Neuronal stem cell (in vitro differentiated cells): ENCODE measurements around the gene CBX3.
"Not testable (repeated sequence)": the region's sequence is repeated elsewhere in the genome, so short reads cannot be mapped to it uniquely, and the experiment has no call there.

Experiments used
- DNase-seq: peaks from one replicate; pipeline ENCODE4 v3.0.0-alpha.2; 2013; ENCODE audit warnings: low spot score
- H2AFZ ChIP-seq: one replicate; pipeline ENCODE4 v1.6.1; 2013; ENCODE audit warnings: mild to moderate bottlenecking, low read length, inconsistent platforms
- H2AK5ac ChIP-seq: 2 replicates; pipeline ENCODE4 v1.6.1; 2013; ENCODE audit warnings: low read depth, mild to moderate bottlenecking, inconsistent platforms, low read length, moderate library complexity, mixed read lengths
- H2BK120ac ChIP-seq: 2 replicates; pipeline ENCODE4 v1.6.1; 2013; ENCODE audit warnings: low read depth, mild to moderate bottlenecking, inconsistent platforms, low read length, moderate library complexity, mixed read lengths
- H2BK12ac ChIP-seq: one replicate; pipeline ENCODE4 v1.6.1; 2013; ENCODE audit warnings: low read length, inconsistent platforms
- H2BK15ac ChIP-seq: 2 replicates; pipeline ENCODE4 v1.6.1; 2013; ENCODE audit warnings: mild to moderate bottlenecking, low read length, inconsistent platforms, mixed read lengths
- H2BK5ac ChIP-seq: one replicate; pipeline ENCODE4 v1.6.1; 2013; ENCODE audit warnings: inconsistent platforms, mild to moderate bottlenecking, low read length, moderate library complexity
- H3K14ac ChIP-seq: one replicate; pipeline ENCODE4 v1.6.1; 2013; ENCODE audit warnings: low read length, inconsistent platforms
- H3K18ac ChIP-seq: 2 replicates; pipeline ENCODE4 v1.6.1; 2013; ENCODE audit warnings: low read length, inconsistent platforms
- H3K23ac ChIP-seq: 2 replicates; pipeline ENCODE4 v1.6.1; 2013; ENCODE audit warnings: low read depth, mild to moderate bottlenecking, mixed read lengths, low read length, inconsistent platforms; ENCODE audit not compliant: poor library complexity
- H3K27ac ChIP-seq: replicated peaks from 3 replicates; pipeline ENCODE4 v1.5.1; 2013; ENCODE audit warnings: low read length, inconsistent platforms
- H3K27me3 ChIP-seq, 3 experiments: 2 replicates each; pipeline ENCODE4 v1.6.1; 2013; ENCODE audit warnings: low read length in 3 of 3, mild to moderate bottlenecking in 2 of 3, inconsistent platforms in 1 of 3, low read depth in 1 of 3, mixed read lengths in 1 of 3, moderate library complexity in 1 of 3; ENCODE audit not compliant: control insufficient read depth in 3 of 3, insufficient read depth in 3 of 3
- H3K36me3 ChIP-seq, 2 donors: replicated peaks in 1 of 2; 2 replicates each; pipeline ENCODE4 v1.6.1; 2013; ENCODE audit warnings: low read length in 2 of 2; ENCODE audit not compliant: control insufficient read depth in 2 of 2, insufficient read depth in 2 of 2
- H3K4ac ChIP-seq: 2 replicates; pipeline ENCODE4 v1.6.1; 2013; ENCODE audit warnings: inconsistent platforms, mild to moderate bottlenecking, low read length, moderate library complexity
- H3K4me1 ChIP-seq, 2 donors: 1 replicate in 1 of 2; 2 replicates in 1 of 2; pipeline ENCODE4 v1.6.1; 2013; ENCODE audit warnings: low read length in 2 of 2, low read depth in 1 of 2; ENCODE audit not compliant: control insufficient read depth in 2 of 2, insufficient read depth in 1 of 2
- H3K4me2 ChIP-seq: one replicate; pipeline ENCODE4 v1.6.1; 2013; ENCODE audit warnings: mild to moderate bottlenecking, low read length, inconsistent platforms; ENCODE audit not compliant: insufficient read depth, poor library complexity, severe bottlenecking
- H3K4me3 ChIP-seq, 2 donors: 2 replicates each; pipeline ENCODE4 v1.5.1; 2013; ENCODE audit warnings: low read length in 2 of 2, mild to moderate bottlenecking in 2 of 2, inconsistent platforms in 1 of 2, moderate library complexity in 1 of 2
- H3K79me1 ChIP-seq: one replicate; pipeline ENCODE4 v1.6.1; 2013; ENCODE audit warnings: low read depth, mild to moderate bottlenecking, inconsistent platforms, low read length, moderate library complexity
- H3K9ac ChIP-seq: one replicate; pipeline ENCODE4 v1.6.1; 2013; ENCODE audit warnings: mild to moderate bottlenecking, low read depth, low read length, inconsistent platforms; ENCODE audit not compliant: poor library complexity
- H3K9me3 ChIP-seq, 2 donors: replicated peaks in 1 of 2; 2 replicates each; pipeline versions ENCODE3 to v1.6.1; 2013; ENCODE audit warnings: low read length in 2 of 2, mild to moderate bottlenecking in 2 of 2, inconsistent platforms in 1 of 2, low read depth in 1 of 2, mixed read lengths in 1 of 2, moderate library complexity in 1 of 2; ENCODE audit not compliant: control insufficient read depth in 2 of 2, insufficient read depth in 1 of 2
- H4K8ac ChIP-seq: one replicate; pipeline ENCODE4 v1.6.1; 2013; ENCODE audit warnings: low read depth, mild to moderate bottlenecking, inconsistent platforms, low read length, moderate library complexity
- H4K91ac ChIP-seq: one replicate; pipeline ENCODE4 v1.6.1; 2013; ENCODE audit warnings: low read length, low read depth, mild to moderate bottlenecking, inconsistent platforms; ENCODE audit not compliant: poor library complexity
- WGBS, 2 donors: extraction: QIAGEN DNeasy Blood & Tissue Kit; methylation state at CpG; one replicate each; pipeline ENCODE4 v1.1.7; 2013; ENCODE audit warnings: missing lambda C conversion rate in 2 of 2, mixed read lengths in 1 of 2; ENCODE audit not compliant: insufficient read length in 2 of 2, insufficient replicate concordance in 1 of 2; ENCODE audit errors: extremely low coverage in 2 of 2; 5-methylcytosine and 5-hydroxymethylcytosine counted together

The CBX3 gene

DNA sequence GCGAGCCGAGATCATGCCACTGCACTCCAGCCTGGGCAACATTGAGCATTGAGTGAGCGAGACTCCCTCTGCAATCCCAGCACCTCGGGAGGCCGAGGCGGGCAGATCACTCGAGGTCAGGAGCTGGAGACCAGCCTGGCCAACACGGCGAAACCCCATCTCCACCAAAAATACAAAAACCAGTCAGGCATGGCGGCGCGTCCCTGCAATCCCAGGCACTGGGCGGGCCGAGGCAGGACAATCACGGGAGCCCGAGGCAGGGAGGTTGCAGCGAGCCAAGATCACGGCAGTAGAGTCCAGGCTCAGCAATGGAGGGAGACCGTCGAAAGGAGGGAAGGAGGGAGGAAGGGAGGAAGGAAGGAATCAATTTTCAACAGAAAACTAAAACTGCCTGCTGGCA, 24.3 kb upstream of the CBX3 start:
- not testable (repeated sequence) for H3K27me3 ChIP-seq, H2AK5ac ChIP-seq, H3K9me3 ChIP-seq, H2BK5ac ChIP-seq, H3K36me3 ChIP-seq, H3K9ac ChIP-seq, H2BK15ac ChIP-seq, H4K91ac ChIP-seq, H3K4ac ChIP-seq, H2AFZ ChIP-seq, H3K4me3 ChIP-seq, H3K14ac ChIP-seq, H2BK120ac ChIP-seq, H3K4me1 ChIP-seq, DNase-seq, H3K18ac ChIP-seq, H3K79me1 ChIP-seq, H3K27ac ChIP-seq, H3K4me2 ChIP-seq, H2BK12ac ChIP-seq, H4K8ac ChIP-seq
- H3K23ac ChIP-seq = peak overlapping the region; percentile 89
- WGBS, 2 donors = no CpG with 5 or more reads among the region's 20 CpGs

DNA sequence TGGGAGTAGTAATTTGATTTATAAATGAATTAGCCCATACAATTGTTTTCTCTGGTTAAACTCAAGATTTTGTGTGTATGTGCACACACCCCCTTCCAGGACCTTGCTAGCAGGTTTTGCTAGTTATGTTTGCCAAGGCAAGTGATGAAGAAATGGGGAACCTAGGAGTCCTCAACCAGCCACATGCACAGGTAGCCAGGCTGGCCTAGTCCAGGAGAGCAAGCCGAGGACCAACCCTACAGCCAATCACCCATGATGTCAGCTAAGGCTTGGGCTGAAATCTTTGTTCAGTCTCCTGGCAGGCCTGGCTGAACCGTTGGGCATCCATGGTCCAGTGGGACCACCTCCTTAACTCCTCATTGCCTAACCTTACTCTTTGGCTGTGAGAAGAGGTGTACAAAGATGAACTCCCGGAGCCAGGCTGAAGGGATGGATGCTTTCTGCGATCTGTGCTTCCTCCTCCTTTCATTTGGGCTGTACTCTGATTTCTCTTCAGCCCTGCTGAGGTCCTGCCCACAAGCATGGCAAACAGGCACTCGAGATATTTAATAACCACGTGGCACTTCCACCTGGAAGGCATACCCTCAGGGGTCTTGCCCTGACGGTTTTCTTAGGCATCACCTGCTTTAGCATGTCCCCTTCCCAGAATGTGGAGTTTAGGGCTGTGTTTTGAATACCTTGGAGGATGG, 23.1 kb upstream of the CBX3 start:
- no peaks in the 10 kb centered on the region for H3K27me3 ChIP-seq
- no peak overlapping the region for H2AFZ ChIP-seq
- no peak overlapping the region for H2BK5ac ChIP-seq
- no CpG with 5 or more reads among the region's 7 CpGs for WGBS, 2 donors
- no peak overlapping the region for H2BK120ac ChIP-seq
- no peak overlapping the region for H4K91ac ChIP-seq
- no peaks in the 10 kb centered on the region for H3K36me3 ChIP-seq
- H3K9ac ChIP-seq = no peak overlapping the region
- H3K4me1 ChIP-seq = no peaks in the 10 kb centered on the region
- H2BK15ac ChIP-seq = no peak overlapping the region
- no peak overlapping the region for H3K23ac ChIP-seq
- H3K18ac ChIP-seq = no peak overlapping the region
- no peak for DNase-seq
- peaks cover 0 to 4% of the 10 kb centered on the region in 2 donors for H3K9me3 ChIP-seq
- no peak overlapping the region for H3K14ac ChIP-seq
- no peak overlapping the region for H4K8ac ChIP-seq
- no peak overlapping the region for H2BK12ac ChIP-seq
- no peaks in the 10 kb centered on the region for H3K79me1 ChIP-seq
- no peak overlapping the region for H3K4me3 ChIP-seq
- H3K27ac ChIP-seq = no peak overlapping the region
- H3K4me2 ChIP-seq = no peak overlapping the region
- no peak overlapping the region for H3K4ac ChIP-seq
- no peak overlapping the region for H2AK5ac ChIP-seq

DNA sequence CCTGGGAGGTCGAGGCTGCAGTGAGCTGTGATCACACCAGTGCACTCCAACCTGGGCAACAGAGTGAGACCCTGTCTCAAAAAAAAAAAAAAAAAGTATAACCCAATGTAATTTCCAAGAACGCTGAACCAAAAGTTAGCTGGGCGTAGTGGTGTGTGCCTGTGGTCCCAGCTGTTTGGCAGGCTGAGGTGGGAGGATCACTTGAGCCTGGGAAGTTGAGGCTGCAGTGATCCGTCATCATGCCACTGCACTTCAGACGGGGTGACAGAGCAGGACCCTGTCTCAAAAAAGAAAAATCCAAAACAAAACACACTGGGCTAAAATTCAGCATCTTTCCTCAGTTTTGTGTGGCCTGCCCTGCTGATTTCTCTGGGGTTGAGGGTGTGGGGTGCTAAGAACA, 22.1 kb upstream of the CBX3 start:
- H4K8ac ChIP-seq = no peak overlapping the region
- no peak overlapping the region for H3K23ac ChIP-seq
- no peak overlapping the region for H3K4me2 ChIP-seq
- no peaks in the 10 kb centered on the region for H3K4me1 ChIP-seq
- no peak for DNase-seq
- no peak overlapping the region for H2BK15ac ChIP-seq
- no peak overlapping the region for H2AK5ac ChIP-seq
- no peak overlapping the region for H3K18ac ChIP-seq
- H3K27ac ChIP-seq = no peak overlapping the region
- H2BK120ac ChIP-seq = no peak overlapping the region
- H3K27me3 ChIP-seq = no peaks in the 10 kb centered on the region
- no peak overlapping the region for H3K9ac ChIP-seq
- no CpG with 5 or more reads among the region's 5 CpGs for WGBS, 2 donors
- no peak overlapping the region for H4K91ac ChIP-seq
- no peak overlapping the region for H3K4ac ChIP-seq
- no peaks in the 10 kb centered on the region for H3K79me1 ChIP-seq
- H3K14ac ChIP-seq = no peak overlapping the region
- H2AFZ ChIP-seq = no peak overlapping the region
- no peak overlapping the region for H2BK12ac ChIP-seq
- H2BK5ac ChIP-seq = no peak overlapping the region
- peaks cover 0 to 4% of the 10 kb centered on the region in 2 donors for H3K9me3 ChIP-seq
- H3K4me3 ChIP-seq = no peak overlapping the region
- H3K36me3 ChIP-seq = no peaks in the 10 kb centered on the region

DNA sequence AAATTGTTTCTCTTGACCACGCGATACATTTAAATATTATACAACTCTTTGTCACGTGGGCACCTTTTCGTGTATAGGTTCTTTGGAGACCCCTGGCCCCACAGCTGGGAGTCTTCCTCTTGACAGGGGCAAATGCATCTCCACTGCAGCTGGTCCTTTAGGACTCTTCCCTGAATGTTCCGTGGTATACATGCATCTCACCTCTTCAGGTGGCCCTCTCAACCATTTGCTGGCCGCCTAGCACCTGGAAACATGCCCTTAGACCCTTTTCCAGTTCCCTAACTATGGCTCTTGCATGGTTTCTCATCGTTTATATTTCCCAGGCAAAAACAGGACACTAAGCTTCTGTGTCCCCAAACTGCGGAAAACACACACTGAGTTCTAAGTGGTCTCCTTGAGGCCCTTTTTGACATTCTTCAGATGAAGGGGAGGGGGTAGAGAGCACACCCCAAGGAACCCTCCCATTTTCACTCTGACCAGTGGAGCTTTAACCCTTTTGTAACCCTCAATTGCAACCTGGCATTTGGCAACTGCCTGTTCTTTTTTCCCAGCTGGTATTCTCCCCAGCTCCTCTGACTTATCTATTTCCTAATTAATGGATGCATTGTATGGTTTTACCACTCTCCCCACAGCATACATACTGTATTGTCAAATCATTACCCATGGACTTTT, 21.6 kb upstream of the CBX3 start:
- H3K27me3 ChIP-seq = no peaks in the 10 kb centered on the region
- H2BK15ac ChIP-seq = no peak overlapping the region
- no peak overlapping the region for H2BK120ac ChIP-seq
- H3K14ac ChIP-seq = no peak overlapping the region
- no peak overlapping the region for H3K27ac ChIP-seq
- H3K9me3 ChIP-seq = peaks cover 0 to 4% of the 10 kb centered on the region in 2 donors
- H2BK5ac ChIP-seq = no peak overlapping the region
- no peak overlapping the region for H3K23ac ChIP-seq
- WGBS, 2 donors = no CpG with 5 or more reads among the region's 8 CpGs
- no peaks in the 10 kb centered on the region for H3K4me1 ChIP-seq
- DNase-seq = no peak
- H3K4ac ChIP-seq = no peak overlapping the region
- no peak overlapping the region for H4K8ac ChIP-seq
- no peak overlapping the region for H3K4me2 ChIP-seq
- no peak overlapping the region for H3K4me3 ChIP-seq
- H3K18ac ChIP-seq = no peak overlapping the region
- no peaks in the 10 kb centered on the region for H3K79me1 ChIP-seq
- H3K36me3 ChIP-seq = no peaks in the 10 kb centered on the region
- H4K91ac ChIP-seq = no peak overlapping the region
- H2AFZ ChIP-seq = no peak overlapping the region
- no peak overlapping the region for H2AK5ac ChIP-seq
- H3K9ac ChIP-seq = no peak overlapping the region
- no peak overlapping the region for H2BK12ac ChIP-seq
